ENCODE measurements around the gene DNALI1.
"Not testable (repeated sequence)": the region's sequence is repeated elsewhere in the genome, so short reads cannot be mapped to it uniquely, and the experiment has no call there.

Gene DNALI1

DNA sequence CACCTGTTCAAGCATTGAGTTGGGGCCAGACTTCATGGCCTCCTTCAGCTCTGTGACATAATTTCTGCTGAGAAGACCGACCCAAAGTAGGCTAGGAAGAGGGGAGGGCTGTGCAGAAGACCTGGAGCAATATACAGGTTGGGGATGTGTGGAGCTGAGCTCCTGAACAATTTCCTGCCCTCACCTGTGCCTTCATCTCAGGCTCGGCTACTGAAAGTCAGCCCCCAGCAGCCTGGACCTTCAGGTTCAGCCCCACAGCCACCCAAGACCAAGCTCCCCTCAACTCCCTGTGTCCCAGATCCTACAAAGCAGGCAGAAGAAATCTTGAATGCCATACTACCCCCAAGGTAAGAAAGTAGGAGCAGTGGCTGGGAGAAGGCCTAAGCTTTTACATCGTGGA, 662 bp downstream of the DNALI1 start:
- DNase-seq: no peak

DNA sequence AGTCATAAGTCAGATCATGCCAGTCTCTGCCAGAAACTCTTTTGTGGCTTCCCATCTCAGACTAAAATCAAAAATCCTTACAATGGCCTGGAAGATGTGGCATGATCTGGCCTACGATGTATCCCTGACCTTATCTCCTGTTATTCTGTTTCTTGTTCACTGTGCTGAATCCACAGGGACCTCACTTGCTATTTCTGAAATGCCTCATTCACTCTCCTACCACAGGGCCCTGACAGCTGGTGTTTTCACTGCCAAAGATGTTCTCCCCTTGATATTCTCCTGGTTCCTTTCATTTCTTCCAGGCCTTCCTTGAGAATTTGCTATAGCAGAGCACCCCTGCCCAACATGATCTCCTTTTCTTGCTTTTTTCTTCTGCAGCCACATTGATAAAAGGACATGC, 1.7 kb downstream of the DNALI1 start:
- DNase-seq: no peak

DNA sequence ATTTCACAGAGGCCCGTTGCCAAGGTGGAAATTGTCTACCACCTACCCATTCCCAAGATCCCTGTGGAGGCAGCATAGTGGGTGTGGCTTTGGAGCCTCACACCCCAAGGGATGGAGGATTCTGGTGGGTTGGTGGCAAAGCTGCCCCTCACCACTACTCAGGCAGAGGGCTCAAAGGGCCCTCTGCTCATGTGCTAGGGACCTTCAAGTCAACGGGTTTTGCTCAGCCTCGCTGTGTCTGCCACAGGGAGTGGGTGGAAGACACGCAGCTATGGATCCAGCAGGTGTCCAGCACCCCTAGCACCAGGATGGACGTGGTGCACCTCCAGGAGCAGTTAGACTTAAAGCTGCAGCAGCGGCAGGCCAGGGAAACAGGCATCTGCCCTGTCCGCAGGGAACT, 2.3 kb downstream of the DNALI1 start:
- DNase-seq: no peak

DNA sequence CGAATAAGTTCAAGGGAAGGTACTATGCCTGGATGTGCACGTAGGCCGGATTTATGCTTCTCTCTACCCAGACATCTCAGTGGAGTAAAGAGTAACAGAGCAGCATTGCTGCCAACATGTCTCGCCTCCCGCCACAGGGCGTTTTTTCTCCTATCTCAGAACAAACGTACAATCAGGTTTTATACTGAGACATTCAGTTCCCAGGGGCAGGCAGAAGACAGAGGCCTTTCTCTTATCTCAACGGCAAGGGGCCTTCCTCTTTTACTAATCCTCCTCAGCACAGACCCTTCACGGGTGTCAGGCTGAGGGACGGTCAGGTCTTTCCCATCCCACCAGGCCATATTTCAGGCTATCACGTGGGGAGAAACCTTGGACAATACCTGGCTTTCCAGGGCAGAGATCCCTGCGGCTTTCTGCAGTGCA, 3.2 kb downstream of the DNALI1 start:
- not testable (repeated sequence) for DNase-seq

DNA sequence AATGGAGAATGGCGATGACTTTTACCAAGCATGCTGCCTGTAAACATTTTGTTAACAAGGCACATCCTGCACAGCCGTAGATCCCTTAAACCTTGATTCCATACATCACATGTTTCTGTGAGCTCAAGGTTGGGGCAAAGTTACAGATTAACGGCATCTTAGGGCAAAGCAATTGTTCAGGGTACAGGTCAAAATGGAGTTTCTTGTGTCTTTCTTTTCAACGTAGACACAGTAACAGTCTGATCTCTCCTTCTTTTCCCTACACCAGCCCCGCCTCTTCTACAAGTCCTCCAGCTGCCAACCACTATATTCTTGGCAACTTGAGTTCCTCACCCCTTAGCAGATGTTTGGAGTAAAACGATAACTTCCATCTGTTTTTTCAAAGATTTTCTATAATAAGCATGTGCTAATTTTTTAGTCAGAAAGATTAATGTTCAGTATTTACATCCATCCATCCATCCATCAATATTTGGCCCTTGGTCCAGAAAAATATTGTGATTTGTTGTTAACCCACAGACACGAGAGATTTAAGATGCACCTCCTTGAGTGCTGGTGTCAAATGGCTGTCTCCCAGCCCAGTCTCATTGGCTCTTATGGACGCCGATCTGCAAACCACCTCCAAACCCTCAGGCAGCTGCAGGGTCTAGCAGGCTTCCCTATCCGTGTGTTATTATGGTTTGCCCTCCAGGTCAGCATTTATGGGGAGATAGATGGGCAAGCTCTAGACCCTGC, 3.8 kb downstream of the DNALI1 start:
- DNase-seq: no peak

DNA sequence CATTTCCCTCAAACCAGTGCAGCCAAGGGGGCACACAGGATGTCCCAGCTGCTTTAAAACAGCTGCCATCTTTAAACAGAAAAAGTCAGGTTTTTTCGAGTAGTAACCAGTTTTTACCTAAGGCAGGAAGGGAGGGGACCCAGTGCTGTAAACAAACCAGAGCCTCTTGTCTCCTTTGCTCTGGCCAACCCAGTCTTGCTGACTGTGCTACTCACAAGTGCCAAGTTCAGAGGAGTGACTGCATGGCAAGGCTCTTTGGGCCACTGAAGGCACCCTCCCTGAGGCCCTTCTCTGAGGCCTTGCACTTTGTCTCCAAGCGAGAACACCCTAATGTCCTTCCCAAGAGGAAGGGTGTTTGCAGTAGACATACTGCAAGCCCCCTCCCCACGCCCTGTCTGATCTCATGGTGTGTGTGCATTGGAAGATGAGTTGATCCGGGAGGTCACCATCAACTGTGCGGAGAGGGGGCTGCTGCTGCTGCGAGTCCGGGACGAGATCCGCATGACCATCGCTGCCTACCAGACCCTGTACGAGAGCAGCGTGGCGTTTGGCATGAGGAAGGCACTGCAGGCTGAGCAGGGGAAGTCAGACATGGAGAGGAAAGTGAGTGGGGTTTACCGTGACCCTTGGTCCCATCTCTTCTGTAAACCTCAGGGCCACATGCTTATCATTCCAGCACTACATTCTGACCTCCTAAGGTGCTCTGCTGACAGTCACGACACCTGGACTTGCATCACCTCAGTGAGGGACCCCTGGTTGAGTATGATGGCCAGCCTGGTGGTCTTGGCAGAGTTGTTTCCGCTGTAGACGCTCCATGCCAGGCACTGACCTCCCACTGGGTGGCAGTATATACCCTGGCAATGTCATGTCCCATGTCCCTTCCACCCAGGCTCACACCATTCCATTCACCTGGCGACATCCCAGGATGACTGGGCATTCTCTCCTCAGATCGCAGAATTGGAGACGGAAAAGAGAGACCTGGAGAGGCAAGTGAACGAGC, 4.7 kb downstream of the DNALI1 start:
- no peak for DNase-seq

DNA sequence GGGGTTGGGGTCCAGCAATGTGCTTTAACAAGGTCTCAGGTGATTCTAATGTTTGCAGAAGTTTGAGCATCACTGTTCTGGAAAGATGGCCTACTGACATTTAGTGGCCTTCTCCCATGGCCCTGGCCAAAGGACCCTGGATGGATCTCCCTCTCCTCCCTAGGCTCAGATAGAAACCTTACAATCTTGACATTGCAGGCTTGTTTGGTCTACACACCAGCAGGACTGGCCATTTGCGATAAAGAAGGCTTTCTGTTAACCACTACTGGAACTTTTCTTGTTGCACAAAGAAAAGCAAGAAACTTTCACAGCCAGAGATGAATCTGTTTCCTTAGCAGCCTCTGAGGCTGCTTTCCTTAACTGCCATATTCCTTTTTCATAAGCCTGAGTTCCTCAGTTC, 6.2 kb downstream of the DNALI1 start:
- no peak for DNase-seq

DNA sequence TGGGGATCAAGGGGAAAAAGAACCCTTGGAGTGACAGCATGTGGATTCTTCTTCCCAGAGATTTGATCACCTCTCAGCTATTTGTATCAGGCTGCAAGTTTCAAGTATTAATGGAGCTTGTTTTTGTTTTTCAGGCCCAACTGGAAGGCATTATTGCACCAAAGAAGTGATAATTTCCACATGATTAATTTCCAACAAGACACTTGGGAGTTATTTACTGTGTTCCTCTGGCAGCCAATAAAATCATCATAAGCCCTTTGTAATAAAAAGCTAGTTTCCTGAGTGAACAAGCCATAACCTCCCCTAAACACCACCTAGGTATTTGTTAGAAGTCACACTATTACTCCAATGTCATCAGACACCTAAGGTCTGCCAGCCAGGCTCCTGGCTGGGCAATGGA, 8.2 kb downstream of the DNALI1 start:
- no peak for DNase-seq

DNA sequence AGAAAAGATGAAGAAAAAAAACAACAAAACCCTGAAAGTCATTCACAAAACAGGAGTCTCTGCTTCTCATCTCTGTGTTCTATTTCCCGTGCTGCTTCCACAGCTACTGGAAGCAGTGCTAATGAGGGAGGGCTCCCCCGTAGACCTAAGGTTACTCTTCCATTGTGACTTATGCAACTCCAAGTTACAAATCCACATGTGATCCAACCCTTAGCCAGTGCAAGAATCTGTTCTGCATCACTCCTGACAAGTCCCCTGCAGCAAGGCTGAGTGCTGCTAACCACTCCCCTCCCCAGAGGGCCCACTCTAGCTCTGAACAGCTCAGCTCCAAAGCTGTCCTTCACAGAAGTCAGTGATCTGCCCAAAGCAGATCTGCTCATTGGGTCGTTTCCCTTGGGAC, 10.3 kb downstream of the DNALI1 start:
- DNase-seq: no peak

DNA sequence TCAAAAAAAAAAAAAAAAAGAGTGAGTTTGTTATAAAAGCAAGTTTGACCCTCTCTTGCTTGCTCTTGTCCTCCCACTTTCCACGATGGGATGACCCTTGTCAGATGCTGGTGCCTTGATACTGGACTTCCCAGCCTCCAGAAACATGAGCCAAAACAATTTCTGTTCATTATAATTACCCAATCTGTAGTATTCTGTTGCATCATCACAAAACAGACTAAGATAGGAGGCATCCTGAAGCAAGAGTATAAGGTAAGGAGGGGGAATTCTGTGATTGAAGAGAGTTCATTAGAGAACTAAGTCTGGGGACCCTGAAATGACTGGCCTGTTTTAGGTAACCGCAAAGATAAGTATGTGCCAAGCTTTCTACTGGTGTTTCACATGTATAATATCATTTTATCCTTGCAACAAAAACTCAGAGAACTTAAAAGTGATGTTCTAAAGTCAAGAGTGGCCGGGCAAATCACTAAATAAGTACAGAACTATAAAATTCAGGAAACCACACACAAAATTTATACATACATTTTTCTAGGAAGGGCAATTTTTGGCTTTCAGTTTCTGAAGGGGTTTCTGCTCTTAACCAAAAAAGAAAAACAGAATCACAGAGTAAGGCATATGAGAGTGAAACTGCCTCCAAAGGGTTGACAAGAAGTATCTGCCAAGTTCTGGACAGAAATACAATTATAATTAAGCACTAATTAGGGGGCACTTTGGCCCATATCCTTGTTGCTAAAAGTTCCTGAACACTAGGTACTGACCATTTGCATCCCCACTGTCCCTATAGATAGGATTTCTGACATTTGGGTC, 14.0 kb downstream of the DNALI1 start:
- no peak for DNase-seq

DNA sequence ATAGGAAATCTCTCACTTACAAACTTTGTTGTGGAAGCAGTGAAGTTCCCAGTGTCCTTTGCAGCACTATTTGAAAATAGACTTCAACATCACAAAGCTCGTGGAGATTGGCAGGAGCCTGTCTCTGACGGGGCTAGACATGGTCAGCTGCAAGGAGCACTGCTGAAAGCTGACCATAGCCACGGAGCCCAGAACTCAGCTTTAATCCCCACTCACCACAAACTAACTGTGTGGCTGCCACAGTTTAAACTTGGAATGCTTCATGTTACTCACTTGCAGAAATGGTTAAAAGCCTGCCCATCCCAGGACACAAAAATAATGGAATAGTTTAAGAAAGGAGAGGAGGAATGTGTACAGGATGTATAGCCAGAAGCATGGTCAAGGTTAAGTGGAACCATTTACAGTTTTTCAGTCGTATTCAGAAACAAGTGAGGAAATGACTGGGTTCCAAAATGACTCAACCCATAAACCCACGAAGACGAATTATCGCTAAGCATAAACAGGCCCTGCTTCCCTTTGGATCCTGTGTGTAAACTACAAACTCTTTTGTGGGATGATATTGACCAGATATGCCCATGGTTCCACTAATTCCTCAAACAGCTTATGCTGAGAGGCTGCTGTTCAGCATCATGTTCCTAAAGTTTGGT, 18.2 kb downstream of the DNALI1 start:
- no peak for DNase-seq

DNA sequence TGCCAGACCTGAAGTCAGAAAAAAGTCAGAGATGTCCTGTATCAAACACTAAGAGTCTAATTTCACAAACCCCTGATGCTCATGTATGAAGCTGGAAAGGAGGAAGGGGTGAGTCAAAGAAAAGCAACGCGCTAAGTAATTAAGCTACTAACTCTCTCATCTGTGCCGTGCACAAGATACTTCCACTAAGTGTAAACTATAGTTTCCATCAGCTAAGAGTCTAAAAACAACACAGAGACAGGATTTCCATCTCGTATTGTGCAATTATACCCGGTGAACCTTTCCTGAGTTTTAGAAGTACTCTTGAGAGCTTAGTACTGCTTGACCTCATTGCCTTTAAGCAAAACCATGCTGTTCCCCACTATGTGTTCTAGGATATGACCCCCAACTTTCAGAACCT, 19.0 kb downstream of the DNALI1 start:
- no peak for DNase-seq

DNA sequence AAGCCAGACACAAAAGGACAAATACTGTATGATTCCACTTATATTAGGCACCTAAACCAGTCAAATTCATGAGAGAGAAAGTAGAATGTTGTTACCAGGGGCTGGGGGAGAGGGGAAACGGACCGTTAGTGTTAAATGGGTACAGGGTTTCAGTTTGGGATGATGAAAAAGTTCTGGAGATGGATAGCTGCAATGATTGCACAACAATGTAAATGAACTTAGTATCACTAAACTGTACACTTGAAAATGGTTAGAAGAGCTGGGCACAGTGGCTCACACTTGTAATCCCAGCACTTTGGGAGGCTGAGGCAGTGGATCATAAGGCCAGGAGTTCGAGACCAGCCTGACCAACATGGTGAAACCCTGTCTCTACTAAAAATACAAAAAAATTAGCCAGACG, 27.8 kb downstream of the DNALI1 start:
- DNase-seq: not testable (repeated sequence)

DNA sequence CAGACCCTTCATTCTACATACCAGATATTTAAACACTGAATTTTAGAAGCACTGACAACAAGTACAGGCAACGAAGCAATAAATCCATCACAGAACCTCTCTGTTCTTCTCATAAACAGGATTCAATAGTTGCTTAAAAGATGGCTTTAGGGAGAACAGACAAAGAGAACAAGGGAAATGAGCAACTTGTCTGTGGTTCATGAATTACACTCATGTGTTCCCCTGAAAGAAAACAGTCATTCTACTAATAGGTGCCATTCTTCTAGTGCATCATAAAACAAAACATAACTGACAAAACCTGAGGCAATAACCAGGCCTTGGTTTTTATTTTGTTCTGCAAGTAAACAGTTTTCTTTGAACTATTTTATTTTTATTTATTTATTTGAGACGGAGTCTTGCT, 32.2 kb downstream of the DNALI1 start:
- DNase-seq: no peak

DNA sequence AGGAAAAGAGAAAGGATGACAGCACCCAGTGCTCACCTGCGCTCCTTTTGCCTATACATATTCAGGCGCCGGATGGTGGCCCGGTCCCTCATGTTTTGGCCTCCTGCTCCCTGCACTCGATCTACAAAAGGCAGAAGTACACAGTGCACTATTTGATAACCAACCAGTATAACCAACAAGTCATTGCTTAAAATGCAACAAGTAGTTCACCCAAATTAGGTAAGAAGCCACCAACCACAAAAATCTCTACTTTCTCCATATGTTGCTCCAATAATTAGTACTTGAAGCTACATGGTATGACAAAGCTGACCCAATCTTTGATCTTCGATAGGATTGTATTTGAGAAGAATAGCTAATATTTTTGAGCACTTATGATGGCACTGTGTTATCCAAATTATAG, 37.0 kb downstream of the DNALI1 start:
- DNase-seq: no peak

DNA sequence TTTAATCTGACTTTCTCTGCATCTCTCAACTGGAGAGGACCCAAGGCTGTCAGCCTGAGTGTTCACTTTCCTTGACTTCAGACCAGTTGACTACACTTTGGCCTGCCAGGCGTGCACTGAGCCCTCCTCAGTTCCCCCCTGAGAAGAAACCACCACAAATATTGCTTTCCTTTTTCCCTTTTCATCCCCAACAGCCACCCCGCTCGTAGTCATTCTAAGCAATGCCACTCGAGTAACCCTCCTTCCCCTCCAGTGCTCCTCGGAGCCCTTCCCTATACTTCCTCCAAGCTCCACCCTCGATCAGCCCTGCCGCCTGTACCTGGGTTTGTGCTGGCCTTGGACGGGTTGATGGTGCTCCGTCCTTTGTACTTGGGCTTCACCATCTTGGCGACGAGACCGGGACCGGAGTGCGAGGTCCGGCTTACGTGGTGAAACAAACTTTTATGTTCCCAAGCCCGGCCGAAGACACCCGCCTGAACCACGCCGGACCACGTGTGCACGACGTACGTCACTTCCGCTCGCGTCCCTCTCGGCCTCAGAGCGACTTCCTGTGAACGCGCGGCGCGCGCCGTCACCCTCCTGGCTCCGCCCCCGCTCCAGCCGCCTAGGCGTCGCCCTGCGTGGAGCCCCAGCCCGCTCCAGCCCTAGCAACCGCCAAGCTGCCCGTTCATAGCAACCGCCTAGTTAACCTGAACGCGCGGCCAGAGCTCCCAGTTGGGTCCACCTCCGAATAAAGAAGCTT, 38.9 kb downstream of the DNALI1 start, which contains the start of gene GNL2:
Gene GNL2, minus strand, starts transcription at position 498 of the 742 bp plus-strand sequence. Its CDS starts 115 bp downstream, at position 383.
- peak; percentile 65 for DNase-seq

DNA sequence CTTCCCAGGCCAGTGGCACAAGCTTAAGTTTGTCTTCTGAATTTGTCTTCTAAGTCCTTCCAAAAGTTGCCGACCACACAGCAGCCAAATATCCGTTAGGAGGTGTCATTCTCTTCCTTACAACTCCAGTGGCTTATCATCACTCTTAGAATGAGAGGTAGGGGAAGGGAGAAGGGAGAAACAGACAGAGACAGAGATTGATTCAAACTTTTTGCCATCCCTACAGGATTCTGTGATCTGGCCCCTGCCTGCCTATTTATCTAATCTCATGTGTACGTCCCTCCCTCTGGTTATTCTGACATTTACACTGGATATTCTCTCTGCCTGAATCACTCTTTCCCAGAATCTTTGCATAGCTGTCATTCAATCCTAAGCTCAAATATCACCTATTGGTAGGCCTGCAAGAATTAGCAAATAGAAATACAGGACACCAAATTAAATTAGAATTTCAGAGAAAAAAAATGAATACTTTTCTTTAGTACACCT, 39.5 kb downstream of the DNALI1 start:
- no peak for DNase-seq

DNA sequence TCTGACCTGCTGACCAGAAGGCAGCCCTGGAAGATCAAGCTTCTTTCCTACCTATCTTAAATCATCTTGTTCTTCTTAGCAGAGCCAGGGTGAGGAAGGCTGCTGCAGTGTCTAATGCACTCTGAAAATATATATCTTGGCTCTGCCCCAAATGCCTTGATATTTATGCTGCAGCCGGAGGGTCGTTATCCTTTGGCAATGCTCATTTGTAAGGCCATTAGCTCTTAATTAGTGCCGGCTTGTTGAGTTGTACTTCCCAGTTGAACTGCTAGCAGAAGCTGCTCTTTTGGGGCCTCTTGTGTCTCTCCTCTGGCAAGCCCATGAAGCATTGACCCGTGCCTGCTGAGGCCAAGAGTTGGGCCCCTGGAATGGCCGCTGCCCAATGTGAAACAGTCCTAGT, 43.2 kb downstream of the DNALI1 start:
- DNase-seq: no peak

DNA sequence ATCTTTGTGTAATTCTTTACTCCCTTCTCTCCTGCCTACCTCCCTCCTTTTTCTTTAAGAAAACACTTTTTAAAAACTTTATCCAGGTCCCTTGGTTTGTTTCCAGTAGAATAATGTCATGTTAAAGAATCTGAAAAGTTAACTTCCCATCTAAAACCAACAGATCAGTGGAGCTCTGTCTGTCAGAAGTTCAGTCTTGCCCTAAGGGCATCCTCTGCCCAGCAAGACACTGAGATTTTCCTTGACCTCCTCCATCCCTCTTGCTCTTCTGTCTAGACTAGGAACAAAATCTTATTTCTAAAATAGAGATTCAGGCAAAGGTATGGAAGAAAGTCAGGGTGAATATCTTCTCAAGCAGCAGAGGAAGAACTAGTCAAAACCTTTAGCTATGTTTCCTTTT, 44.7 kb downstream of the DNALI1 start:
- no peak for DNase-seq

DNA sequence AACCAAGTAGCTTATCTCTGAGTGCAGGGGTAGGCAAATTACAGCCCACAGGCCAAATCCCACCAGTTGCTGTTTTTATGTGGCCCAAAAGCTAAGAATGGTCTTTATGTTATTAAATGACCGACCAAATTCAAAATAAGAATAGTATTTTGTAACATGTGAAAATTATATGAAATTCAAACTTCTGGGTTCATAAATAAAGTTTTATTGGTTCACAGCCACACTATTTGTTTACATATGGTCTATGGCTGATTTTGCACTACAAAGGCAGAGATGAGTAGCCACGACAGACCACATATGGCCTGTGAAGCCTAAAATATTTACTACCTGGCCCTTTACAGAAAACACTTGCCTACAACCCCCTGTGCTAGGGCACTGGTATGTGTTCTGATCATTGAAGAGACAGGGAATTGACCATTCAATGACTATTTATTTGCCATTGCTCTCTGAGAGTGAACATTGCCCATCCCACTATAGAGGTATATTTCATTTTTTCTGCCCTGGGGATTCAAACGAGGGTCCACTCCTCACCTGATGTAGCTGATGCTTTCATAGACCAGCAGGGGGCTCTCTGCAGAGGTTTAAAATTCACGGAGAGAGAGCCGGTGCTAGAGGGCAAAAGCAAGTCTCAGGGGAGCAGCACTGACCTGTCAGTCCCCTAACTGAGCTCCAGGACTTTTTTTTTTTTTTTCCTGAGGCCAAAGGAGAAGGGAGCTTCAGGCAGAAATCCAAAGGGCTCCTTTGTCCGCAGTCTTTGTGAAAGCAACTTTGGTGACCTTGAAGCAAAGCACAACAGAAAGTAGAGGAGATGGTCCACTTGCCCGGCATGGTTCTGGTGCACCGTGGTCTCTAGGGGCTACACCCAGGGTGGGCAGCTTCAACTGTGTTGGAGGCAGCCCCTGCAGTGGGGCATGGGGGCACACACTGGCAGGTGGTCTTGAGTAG, 46.3 kb downstream of the DNALI1 start:
- DNase-seq: peak; percentile 30
